WTC11 (cell line): ENCODE results near the gene SF3B5. TPM values are rescaled to one million over a fixed set of nuclear protein-coding genes. Genes with fewer than 3 reads are reported as not detected.

Experiments
- ATAC-seq: fragments of 200-7000 bp; cut with Tn5 transposase; 2 replicates; pipeline ENCODE4 v1.10.0; 2021; ENCODE audit warnings: mild to moderate bottlenecking, moderate library complexity
- CTCF ChIA-PET: fragments of 300-600 bp; sonication (Branson Sonifier 250); formaldehyde crosslinking; loops from one replicate; lab custom pipeline; 2021; ENCODE audit warnings: antibody characterized with exemption; lab: Charles Lee
- POLR2A ChIA-PET: fragments of 350-600 bp; sonication (Branson Sonifier 250); formaldehyde crosslinking; loops from one replicate; lab custom pipeline; 2021; ENCODE audit warnings: antibody characterized with exemption; lab: Charles Lee
- DNase-seq: peaks from one replicate; pipeline ENCODE4 v3.0.0; 2021; ENCODE audit warnings: low spot score
- H3K27ac Mint-ChIP-seq: 2 replicates; pipeline ENCODE4 v1.8.0; 2021; ENCODE audit warnings: mixed read lengths
- H3K27me3 Mint-ChIP-seq: 2 replicates; pipeline ENCODE4 v1.8.0; 2021; ENCODE audit warnings: low read depth, mild to moderate bottlenecking, moderate library complexity, mixed read lengths
- H3K36me3 Mint-ChIP-seq: 2 replicates; pipeline ENCODE4 v1.8.0; 2021; ENCODE audit warnings: mixed read lengths
- H3K4me1 Mint-ChIP-seq: 2 replicates; pipeline ENCODE4 v1.8.0; 2022; ENCODE audit warnings: mixed read lengths
- H3K4me3 Mint-ChIP-seq: 2 replicates; pipeline ENCODE4 v1.8.0; 2021; ENCODE audit warnings: mild to moderate bottlenecking, moderate library complexity, mixed read lengths
- H3K9me3 Mint-ChIP-seq: 2 replicates; pipeline ENCODE4 v1.8.0; 2021; ENCODE audit warnings: mixed read lengths
- CREM ChIP-seq: sonication (generic); formaldehyde crosslinking; IDR thresholded peaks from 2 replicates; pipeline ENCODE4 v1.8.1; 2022; ENCODE audit warnings: mild to moderate bottlenecking, missing genetic modification reagents, moderate library complexity
- E2F4 ChIP-seq: sonication (generic); formaldehyde crosslinking; IDR thresholded peaks from 2 replicates; pipeline ENCODE4 v1.8.1; 2022; ENCODE audit warnings: low read depth, mild to moderate bottlenecking, moderate library complexity, missing genetic modification reagents, borderline replicate concordance
- ERG ChIP-seq: fragments of 250-450 bp; sonication (Bioruptor Pico); IDR thresholded peaks from 2 replicates; pipeline ENCODE4 v1.8.0; 2021; ENCODE audit warnings: mild to moderate bottlenecking
- FOXP1 ChIP-seq: sonication (generic); formaldehyde crosslinking; IDR thresholded peaks from 2 replicates; pipeline ENCODE4 v1.8.0; 2022; ENCODE audit warnings: missing genetic modification reagents, mild to moderate bottlenecking, moderate library complexity, borderline replicate concordance
- HMGXB4 ChIP-seq: sonication (generic); formaldehyde crosslinking; IDR thresholded peaks from 2 replicates; pipeline ENCODE4 v1.8.1; 2023; ENCODE audit warnings: mild to moderate bottlenecking, moderate library complexity, missing genetic modification reagents
- IRF1 ChIP-seq: sonication (generic); formaldehyde crosslinking; IDR thresholded peaks from 2 replicates; pipeline ENCODE4 v1.8.0; 2023; ENCODE audit warnings: missing genetic modification reagents
- IRF2 ChIP-seq: sonication (generic); formaldehyde crosslinking; IDR thresholded peaks from 2 replicates; pipeline ENCODE4 v1.8.0; 2022; ENCODE audit warnings: low read depth, missing genetic modification reagents, borderline replicate concordance
- JAZF1 ChIP-seq: fragments of 250-450 bp; sonication (Bioruptor Pico); IDR thresholded peaks from 2 replicates; pipeline ENCODE4 v1.9.0; 2021; ENCODE audit warnings: moderate library complexity, mild to moderate bottlenecking, inconsistent platforms
- MAX ChIP-seq: sonication (generic); formaldehyde crosslinking; IDR thresholded peaks from 2 replicates; pipeline ENCODE4 v1.8.0; 2022; ENCODE audit warnings: mild to moderate bottlenecking, missing genetic modification reagents
- MYBL2 ChIP-seq: sonication (generic); formaldehyde crosslinking; IDR thresholded peaks from 2 replicates; pipeline ENCODE4 v1.8.1; 2023; ENCODE audit warnings: mild to moderate bottlenecking, moderate library complexity, missing genetic modification reagents
- NFE2L1 ChIP-seq: sonication (generic); formaldehyde crosslinking; IDR thresholded peaks from 2 replicates; pipeline ENCODE4 v1.8.1; 2023; ENCODE audit warnings: missing genetic modification reagents
- NR3C1 ChIP-seq: sonication (generic); formaldehyde crosslinking; conservative IDR thresholded peaks from 2 replicates; pipeline ENCODE4 v1.8.1; 2023; ENCODE audit warnings: low read depth, mild to moderate bottlenecking, missing genetic modification reagents
- PREB ChIP-seq: sonication (generic); formaldehyde crosslinking; IDR thresholded peaks from 2 replicates; pipeline ENCODE4 v1.8.1; 2022; ENCODE audit warnings: mild to moderate bottlenecking, missing genetic modification reagents, moderate library complexity, borderline replicate concordance
- RELA ChIP-seq: sonication (generic); formaldehyde crosslinking; IDR thresholded peaks from 2 replicates; pipeline ENCODE4 v1.8.1; 2022; ENCODE audit warnings: missing genetic modification reagents, mild to moderate bottlenecking, borderline replicate concordance
- RORB ChIP-seq: fragments of 250-450 bp; sonication (Bioruptor Pico); IDR thresholded peaks from 2 replicates; pipeline ENCODE4 v1.9.0; 2021; ENCODE audit warnings: mild to moderate bottlenecking
- SP1 ChIP-seq: sonication (generic); formaldehyde crosslinking; conservative IDR thresholded peaks from 2 replicates; pipeline ENCODE4 v1.8.1; 2022; ENCODE audit warnings: missing genetic modification reagents
- STAT6 ChIP-seq: sonication (generic); formaldehyde crosslinking; conservative IDR thresholded peaks from 2 replicates; pipeline ENCODE4 v1.8.1; 2023; ENCODE audit warnings: mild to moderate bottlenecking, low read depth, missing genetic modification reagents, moderate library complexity
- ZBTB21 ChIP-seq: sonication (generic); formaldehyde crosslinking; IDR thresholded peaks from 2 replicates; pipeline ENCODE4 v1.8.1; 2023; ENCODE audit warnings: mild to moderate bottlenecking, missing genetic modification reagents, borderline replicate concordance
- ZNF281 ChIP-seq: sonication (generic); formaldehyde crosslinking; IDR thresholded peaks from 2 replicates; pipeline ENCODE4 v1.8.0; 2023; ENCODE audit warnings: mild to moderate bottlenecking, missing genetic modification reagents
- ZNF423 ChIP-seq: fragments of 250-450 bp; sonication (Bioruptor Pico); IDR thresholded peaks from 2 replicates; pipeline ENCODE4 v2.1.2; 2022; ENCODE audit warnings: mild to moderate bottlenecking, moderate library complexity
- ZSCAN18 ChIP-seq: fragments of 250-450 bp; sonication (Bioruptor Pico); IDR thresholded peaks from 2 replicates; pipeline ENCODE4 v2.1.2; 2022; ENCODE audit warnings: mild to moderate bottlenecking, moderate library complexity
- total RNA-seq: library from RNA; stranded (reverse); gene quantifications from 3 replicates; pipeline ENCODE4 v1.2.3, GENCODE V29; 2021

SF3B5 gene
- total RNA-seq, 1 experiment from 2014 or later, result 181 TPM

GRCh38 chr6:144110210-144110609 lies 14.8 kb upstream of the SF3B5 start:
- H3K27ac Mint-ChIP-seq, result no peak overlapping the region
- H3K9me3 Mint-ChIP-seq, result peaks cover 2% of the 10 kb centered on the region; the same call in 1 of the 2 replicates
- H3K4me1 Mint-ChIP-seq, result no peaks in the 10 kb centered on the region
- H3K36me3 Mint-ChIP-seq, result no peaks in the 10 kb centered on the region
- H3K4me3 Mint-ChIP-seq, result no peak overlapping the region
- H3K27me3 Mint-ChIP-seq, result no peaks in the 10 kb centered on the region
- POLR2A ChIA-PET, result interaction anchor here (0.6 kb wide), 1 partner anchor 173 kb away, joined by 3 read pairs; no protein-coding TSS in a partner anchor
- no peak for TF ChIP-seq HMGXB4 (CRISPR knock-in tag)
- no peak for TF ChIP-seq MYBL2 (CRISPR knock-in tag)
- no peak for TF ChIP-seq STAT6
- no peak for DNase-seq
- CTCF ChIA-PET, result no interaction called here
- ATAC-seq, result no peak

- no peaks in the 10 kb centered on the region for H3K9me3 Mint-ChIP-seq
- H3K27me3 Mint-ChIP-seq, result no peaks in the 10 kb centered on the region
- no peak overlapping the region for H3K27ac Mint-ChIP-seq
- no peak for TF ChIP-seq MAX
- no peak for TF ChIP-seq ZSCAN18 (CRISPR knock-in tag)
- no peak for TF ChIP-seq PREB (CRISPR knock-in tag)
- no peak for TF ChIP-seq FOXP1 (CRISPR knock-in tag)
- no peak for TF ChIP-seq SP1 (CRISPR knock-in tag)
- no peak for TF ChIP-seq JAZF1
- TF ChIP-seq ZNF423 (CRISPR knock-in tag), result no peak
- no peak for TF ChIP-seq RORB (CRISPR knock-in tag)
- no peak for TF ChIP-seq E2F4 (CRISPR knock-in tag)
- no peak for TF ChIP-seq CREM (CRISPR knock-in tag)
- TF ChIP-seq IRF1 (CRISPR knock-in tag), result no peak
- no peak for TF ChIP-seq NR3C1 (CRISPR knock-in tag)
- TF ChIP-seq ZNF281 (CRISPR knock-in tag), result no peak
- TF ChIP-seq ZBTB21 (CRISPR knock-in tag), result no peak
- no peak for TF ChIP-seq NFE2L1 (CRISPR knock-in tag)
- TF ChIP-seq ERG, result no peak
- no peak for TF ChIP-seq IRF2 (CRISPR knock-in tag)
- no peak for TF ChIP-seq RELA (CRISPR knock-in tag)
- ChIA-PET CTCF (interaction anchor here (1.8 kb wide), 1 partner anchor 376 kb away, joined by 6 read pairs; no protein-coding TSS in a partner anchor), POLR2A (interaction anchor here (0.6 kb wide), 1 partner anchor 396 kb away, joined by 3 read pairs; no protein-coding TSS in a partner anchor)
- no peak overlapping the region for H3K4me3 Mint-ChIP-seq
- DNase-seq, result no peak
- no peaks in the 10 kb centered on the region for H3K4me1 Mint-ChIP-seq
- ATAC-seq, result peak; percentile 51; the same call in 1 of the 2 replicates
- no peaks in the 10 kb centered on the region for H3K36me3 Mint-ChIP-seq
These were observed 10.8 kb upstream of the SF3B5 start for GRCh38 chr6:144106206-144106605.
